Esophagus squamous epithelium (tissue), 4 donors: ENCODE results near the gene CALM1.

ENCODE experiments used
- CTCF ChIP-seq, 6 experiments: fragments of 450-650 bp in 4 of 6; fragments of 200-600 bp in 2 of 6; sonication (generic) in 2 of 6; IDR thresholded peaks; one replicate each; pipeline ENCODE4 v1.5.1; 2016 to 2019; ENCODE audit warnings: antibody characterized with exemption in 6 of 6, mild to moderate bottlenecking in 4 of 6, moderate library complexity in 4 of 6
- POLR2A ChIP-seq, 4 donors: fragments of 450-650 bp; IDR thresholded peaks; one replicate each; pipeline ENCODE4 v1.6.1; 2017; ENCODE audit warnings: antibody characterized with exemption in 4 of 4, mild to moderate bottlenecking in 4 of 4, moderate library complexity in 3 of 4

DNA sequence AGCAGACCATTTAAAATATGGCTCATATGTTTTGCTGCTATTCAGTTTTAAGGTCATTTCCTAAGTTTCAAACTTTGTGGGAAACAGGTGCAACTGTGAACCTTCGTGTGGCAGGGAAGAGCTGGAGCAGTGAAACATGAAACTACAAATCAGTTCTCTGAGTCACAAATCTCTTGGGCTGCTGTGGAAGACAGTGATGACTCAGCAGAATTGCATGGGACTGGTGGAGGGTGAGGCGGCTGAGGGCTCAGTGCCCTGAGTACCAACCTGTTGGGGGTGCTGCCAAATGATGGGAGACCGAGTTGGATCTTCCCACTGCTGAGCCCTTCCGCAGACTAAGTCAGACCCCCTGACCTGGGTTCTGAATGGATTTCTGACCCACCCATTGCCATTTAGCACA is 8.4 kb upstream of the CALM1 start:
- TF ChIP-seq CTCF (IDR thresholded peaks at IDR 0.05) (no peak), POLR2A (IDR thresholded peaks at IDR 0.05) (no peak)
